HT-29 (cell line): ENCODE measurements around the gene GAST. TPM values are rescaled to one million over a fixed set of nuclear protein-coding genes. Genes with fewer than 3 reads are reported as not detected.
"Not testable (repeated sequence)": the region's sequence is repeated elsewhere in the genome, so short reads cannot be mapped to it uniquely, and the experiment has no call there.

Source experiments
- DNase-seq: peaks from one replicate; pipeline ENCODE4 v3.0.0-alpha.2; 2015; ENCODE audit warnings: low spot score
- total RNA-seq: library from RNA; depleted of rRNA; stranded (reverse); fragments of >200 nt; shearing (Covaris generic); gene quantifications from 2 replicates; pipeline ENCODE4 v1.2.3, GENCODE V29; 2014

The GAST gene
- total RNA-seq, 1 experiment from 2014 or later = not detected

GRCh38 chr17:41683441-41684007 is 28.6 kb upstream of the GAST start:
- DNase-seq = no peak

GRCh38 chr17:41684035-41684434 is 28.1 kb upstream of the GAST start:
- no peak for DNase-seq

- DNase-seq = not testable (repeated sequence)
Measured at GRCh38 chr17:41685753-41686152, 26.4 kb upstream of the GAST start.

GRCh38 chr17:41686281-41686680 is 25.9 kb upstream of the GAST start:
- no peak for DNase-seq

GRCh38 chr17:41687828-41688640 is 24.1 kb upstream of the GAST start:
- peak; percentile 80 for DNase-seq

- peak; percentile 99 for DNase-seq
Measured at GRCh38 chr17:41688641-41689496, 23.3 kb upstream of the GAST start, which contains the start of gene EIF1. Gene EIF1, plus strand, starts transcription at chr17:41688885. Its CDS starts 154 bp downstream, at chr17:41689039.

- peak; percentile 84 for DNase-seq
Measured at GRCh38 chr17:41689497-41690299, 22.4 kb upstream of the GAST start.

GRCh38 chr17:41690497-41690896 is 21.6 kb upstream of the GAST start:
- DNase-seq = no peak

- DNase-seq = peak; percentile 12
Measured at GRCh38 chr17:41691031-41691777, 20.9 kb upstream of the GAST start.

- peak; percentile 38 for DNase-seq
Measured at GRCh38 chr17:41692722-41693521, 19.2 kb upstream of the GAST start.

- peak; percentile 16 for DNase-seq
Measured at GRCh38 chr17:41695134-41695661, 16.9 kb upstream of the GAST start.

- DNase-seq = peak; percentile 87
Measured at GRCh38 chr17:41695954-41696757, 16.0 kb upstream of the GAST start.

- DNase-seq = no peak
Measured at GRCh38 chr17:41697122-41697962, 14.8 kb upstream of the GAST start.

- not testable (repeated sequence) for DNase-seq
Measured at GRCh38 chr17:41700843-41701242, 11.3 kb upstream of the GAST start.

GRCh38 chr17:41702712-41703111 is 9.4 kb upstream of the GAST start:
- no peak for DNase-seq

- DNase-seq = no peak
Measured at GRCh38 chr17:41705271-41705991, 6.7 kb upstream of the GAST start.
